Uterus (tissue), 4 donors: ENCODE results near the gene DDX20. TPM values are rescaled to one million over a fixed set of nuclear protein-coding genes. Genes with fewer than 3 reads are reported as not detected.

ENCODE experiments used
- DNase-seq, 2 donors: peaks; one replicate each; pipeline ENCODE4 v3.0.0-alpha.2; 2019 to 2020
- H3K27ac ChIP-seq, 2 donors: fragments of 200-600 bp; sonication (generic); 1 replicate in 1 of 2; 2 replicates in 1 of 2; pipeline ENCODE4 v1.5.1; 2016 to 2018
- H3K27me3 ChIP-seq, 2 donors: fragments of 200-600 bp; sonication (generic); one replicate each; pipeline ENCODE4 v1.5.1; 2018 to 2019; ENCODE audit warnings: control low read depth in 1 of 2
- H3K36me3 ChIP-seq, 2 donors: fragments of 200-600 bp; sonication (generic); one replicate each; pipeline ENCODE4 v1.5.1; 2019; ENCODE audit warnings: control low read depth in 1 of 2
- H3K4me1 ChIP-seq, 2 donors: fragments of 200-600 bp; sonication (generic); one replicate each; pipeline ENCODE4 v1.5.1; 2018 to 2019; ENCODE audit warnings: control low read depth in 1 of 2
- H3K4me3 ChIP-seq, 2 donors: fragments of 200-600 bp; sonication (generic); 1 replicate in 1 of 2; 2 replicates in 1 of 2; pipeline ENCODE4 v1.5.1; 2018 to 2019; ENCODE audit warnings: mild to moderate bottlenecking in 1 of 2
- H3K9me3 ChIP-seq, 2 donors: fragments of 200-600 bp; sonication (generic); one replicate each; pipeline ENCODE4 v1.5.1; 2019; ENCODE audit warnings: control low read depth in 1 of 2
- POLR2A ChIP-seq, 2 donors: fragments of 450-650 bp; IDR thresholded peaks; one replicate each; pipeline ENCODE4 v1.6.1; 2016; ENCODE audit warnings: antibody characterized with exemption in 2 of 2, mild to moderate bottlenecking in 1 of 2, moderate library complexity in 1 of 2
- intact Hi-C: fragments of 100-400 bp; cut with DNase I; formaldehyde crosslinking; loops from one replicate; pipeline ENCODE4 v1.15.1; 2023; ENCODE audit warnings: low total_unique reads
- small RNA-seq: library from RNA; depleted of rRNA; stranded (forward); fragments of <200 nt; gene quantifications from one replicate; pipeline ENCODE3, GENCODE V24; 2016
- total RNA-seq, 4 donors: library from RNA; depleted of rRNA in 3 of 4; stranded (reverse); fragments of >200 nt in 3 of 4; gene quantifications; one replicate each; pipeline versions ENCODE4 v1.1.0 to v1.2.4, GENCODE V29; 2014 to 2023
- TF ChIP-seq, protein P1 (sequence below), 4 experiments: fragments of 200-600 bp in 2 of 4; fragments of 450-650 bp in 2 of 4; sonication (generic) in 2 of 4; IDR thresholded peaks; one replicate each; pipeline ENCODE4 v1.5.1; 2016 to 2019; ENCODE audit warnings: antibody characterized with exemption in 4 of 4, mild to moderate bottlenecking in 2 of 4, moderate library complexity in 1 of 4
- donor health status: DM: yes; HTN: yes; CAD: no.

The DDX20 gene
- total RNA-seq, 4 donors from 2014 or later = 13.3 to 38.2 (median 20.1) TPM

GRCh38 chr1:111811891-111812290, 56.2 kb downstream of the DDX20 start:
- Histone ChIP-seq H3K27me3 (no peaks in the 10 kb centered on the region), H3K27ac (no peak overlapping the region), H3K4me1 (no peaks in the 10 kb centered on the region), H3K9me3 (no peaks in the 10 kb centered on the region), H3K4me3 (no peak overlapping the region), H3K36me3 (no peaks in the 10 kb centered on the region)
- intact Hi-C loops = no loop called here
- TF ChIP-seq POLR2A (IDR thresholded peaks at IDR 0.05) = no peak
- TF ChIP-seq, protein P1, sequence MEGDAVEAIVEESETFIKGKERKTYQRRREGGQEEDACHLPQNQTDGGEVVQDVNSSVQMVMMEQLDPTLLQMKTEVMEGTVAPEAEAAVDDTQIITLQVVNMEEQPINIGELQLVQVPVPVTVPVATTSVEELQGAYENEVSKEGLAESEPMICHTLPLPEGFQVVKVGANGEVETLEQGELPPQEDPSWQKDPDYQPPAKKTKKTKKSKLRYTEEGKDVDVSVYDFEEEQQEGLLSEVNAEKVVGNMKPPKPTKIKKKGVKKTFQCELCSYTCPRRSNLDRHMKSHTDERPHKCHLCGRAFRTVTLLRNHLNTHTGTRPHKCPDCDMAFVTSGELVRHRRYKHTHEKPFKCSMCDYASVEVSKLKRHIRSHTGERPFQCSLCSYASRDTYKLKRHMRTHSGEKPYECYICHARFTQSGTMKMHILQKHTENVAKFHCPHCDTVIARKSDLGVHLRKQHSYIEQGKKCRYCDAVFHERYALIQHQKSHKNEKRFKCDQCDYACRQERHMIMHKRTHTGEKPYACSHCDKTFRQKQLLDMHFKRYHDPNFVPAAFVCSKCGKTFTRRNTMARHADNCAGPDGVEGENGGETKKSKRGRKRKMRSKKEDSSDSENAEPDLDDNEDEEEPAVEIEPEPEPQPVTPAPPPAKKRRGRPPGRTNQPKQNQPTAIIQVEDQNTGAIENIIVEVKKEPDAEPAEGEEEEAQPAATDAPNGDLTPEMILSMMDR (IDR thresholded peaks at IDR 0.05) = no peak
- no peak for DNase-seq

DNA sequence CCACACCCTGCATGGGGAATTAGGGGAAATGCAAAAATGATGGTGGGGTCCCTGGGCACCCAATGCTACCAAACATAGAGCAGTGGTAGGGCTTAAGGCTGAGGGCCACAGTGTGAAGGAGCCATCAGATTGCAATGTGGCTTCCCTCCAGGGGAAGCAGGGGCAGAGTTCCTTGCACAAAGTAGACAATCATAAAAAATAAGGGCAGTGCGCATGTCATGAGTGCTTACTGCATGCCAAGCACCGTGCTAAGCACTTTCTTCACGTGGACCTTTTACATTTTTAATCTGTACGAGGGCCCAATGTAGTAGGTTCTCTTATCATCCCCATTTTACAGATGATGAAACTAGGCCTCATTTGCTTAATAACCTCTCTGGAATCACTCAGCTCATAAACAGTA, 56.6 kb downstream of the DDX20 start:
- DNase-seq = no peak
- Histone ChIP-seq H3K36me3 (no peaks in the 10 kb centered on the region), H3K9me3 (no peaks in the 10 kb centered on the region), H3K27ac (no peak overlapping the region), H3K4me3 (no peak overlapping the region), H3K4me1 (no peaks in the 10 kb centered on the region), H3K27me3 (no peaks in the 10 kb centered on the region)
- no peak for TF ChIP-seq POLR2A (IDR thresholded peaks at IDR 0.05)
- TF ChIP-seq, protein P1 (IDR thresholded peaks at IDR 0.05) = no peak
- intact Hi-C loops = no loop called here

GRCh38 chr1:111813440-111814304, 58.0 kb downstream of the DDX20 start:
- TF ChIP-seq POLR2A (IDR thresholded peaks at IDR 0.05) = no peak
- TF ChIP-seq, protein P1 (IDR thresholded peaks at IDR 0.05) = no peak
- H3K4me3 ChIP-seq = no peak overlapping the region
- DNase-seq = no peak
- H3K4me1 ChIP-seq = no peaks in the 10 kb centered on the region
- H3K9me3 ChIP-seq = no peaks in the 10 kb centered on the region
- intact Hi-C loops = no loop called here
- no peaks in the 10 kb centered on the region for H3K36me3 ChIP-seq
- no peaks in the 10 kb centered on the region for H3K27me3 ChIP-seq
- H3K27ac ChIP-seq = no peak overlapping the region

DNA sequence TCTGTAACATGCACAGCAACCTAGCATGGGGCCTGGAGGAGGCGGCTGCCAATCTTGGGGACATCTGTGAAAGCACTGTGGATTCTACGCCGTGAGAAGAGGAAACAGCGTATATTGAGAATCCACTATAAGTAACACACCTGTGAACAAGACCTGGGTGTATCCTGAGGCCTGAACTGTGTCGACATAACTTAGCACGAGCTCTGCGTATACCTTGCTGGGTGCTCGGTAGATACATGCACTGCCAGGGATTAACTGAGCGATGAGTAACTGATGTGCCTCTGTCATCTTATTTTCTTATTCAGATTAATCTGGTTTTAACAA, 58.6 kb downstream of the DDX20 start:
- H3K27ac ChIP-seq = no peak overlapping the region
- no peak for TF ChIP-seq POLR2A (IDR thresholded peaks at IDR 0.05)
- TF ChIP-seq, protein P1 (IDR thresholded peaks at IDR 0.05) = no peak
- H3K36me3 ChIP-seq = no peaks in the 10 kb centered on the region
- no peak overlapping the region for H3K4me3 ChIP-seq
- intact Hi-C loops = no loop called here
- H3K27me3 ChIP-seq = no peaks in the 10 kb centered on the region
- no peaks in the 10 kb centered on the region for H3K4me1 ChIP-seq
- no peaks in the 10 kb centered on the region for H3K9me3 ChIP-seq
- no peak for DNase-seq

GRCh38 chr1:111814642-111815041, 58.9 kb downstream of the DDX20 start:
- TF ChIP-seq, protein P1 (IDR thresholded peaks at IDR 0.05) = no peak
- no peak for TF ChIP-seq POLR2A (IDR thresholded peaks at IDR 0.05)
- Histone ChIP-seq H3K27me3 (no peaks in the 10 kb centered on the region), H3K4me3 (no peak overlapping the region), H3K4me1 (no peaks in the 10 kb centered on the region), H3K27ac (no peak overlapping the region), H3K9me3 (no peaks in the 10 kb centered on the region), H3K36me3 (no peaks in the 10 kb centered on the region)
- intact Hi-C loops = no loop called here
- no peak for DNase-seq

Small RNA genes within 50 kb of the gene (small RNA-seq; reads per million reads assigned to genes)
- not detected for gene INKA2

Other genes starting within 250 kb of the DDX20 start
- gene RAP1A, start 136.1 kb upstream of the DDX20 start, total RNA-seq = 10 to 100 TPM; 47.6 to 94.8 (median 60.2) TPM
- gene INKA2, start 16.5 kb upstream of the DDX20 start, total RNA-seq = 10 to 100 TPM in 1 of 4 donors, 1 to 10 TPM in 1, under 1 TPM in 1, not detected in 1; 0.51 to 16.4 (median 6.4) TPM
- gene KCND3, start 233.8 kb downstream of the DDX20 start, total RNA-seq = 10 to 100 TPM in 1 of 4 donors, 1 to 10 TPM in 3; 5.0 to 13.5 (median 7.2) TPM